RPMI7951 (cell line): ENCODE measurements around the gene SLC45A3. TPM values are rescaled to one million over a fixed set of nuclear protein-coding genes. Genes with fewer than 3 reads are reported as not detected.
"Not testable (repeated sequence)": the region's sequence is repeated elsewhere in the genome, so short reads cannot be mapped to it uniquely, and the experiment has no call there.

Source experiments
- DNase-seq: peaks from one replicate; pipeline ENCODE4 v3.0.0-alpha.2; 2012; ENCODE audit warnings: low read depth
- total RNA-seq: library from RNA; depleted of rRNA; stranded (reverse); fragments of >200 nt; shearing (Covaris generic); gene quantifications from 2 replicates; pipeline ENCODE4 v1.2.3, GENCODE V29; 2014

Gene SLC45A3
- total RNA-seq, 1 experiment from 2014 or later = 4.4 TPM

DNA sequence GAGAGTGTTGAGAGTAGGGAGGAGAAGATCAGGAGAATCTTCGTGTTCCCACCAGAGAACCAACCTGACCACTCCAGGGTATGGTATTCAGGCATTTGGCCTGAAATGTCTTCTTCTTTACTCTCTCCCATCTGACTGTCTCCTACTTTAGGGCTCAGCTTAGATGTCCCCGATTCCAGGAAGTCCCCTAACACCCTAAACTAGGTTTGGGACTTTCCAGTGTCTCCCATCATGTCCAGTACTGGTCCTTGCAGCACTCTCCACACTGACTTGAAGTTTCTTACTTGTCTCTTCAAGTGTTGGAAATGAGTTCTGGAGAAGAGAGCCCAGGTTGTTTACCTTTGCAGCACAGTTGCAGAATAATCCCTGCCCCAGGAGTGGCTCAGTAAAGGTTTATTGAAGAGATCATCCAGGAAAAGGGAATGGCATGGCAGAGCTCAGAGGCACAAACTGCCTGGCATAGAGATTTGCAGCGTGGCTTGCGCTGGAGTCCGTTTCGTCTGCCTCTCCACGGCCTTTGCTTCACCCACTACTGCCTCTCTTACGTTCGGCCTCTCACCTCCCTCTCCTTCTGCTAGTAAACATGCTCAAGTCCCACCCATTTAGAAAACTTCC, 42.3 kb downstream of the SLC45A3 start:
- DNase-seq = no peak

GRCh38 chr1:205636732-205637131, 43.6 kb downstream of the SLC45A3 start:
- no peak for DNase-seq

- DNase-seq = not testable (repeated sequence)
Measured at GRCh38 chr1:205636138-205636530, 44.2 kb downstream of the SLC45A3 start.

- peak; percentile 75 for DNase-seq
Measured at GRCh38 chr1:205633421-205633976, 46.8 kb downstream of the SLC45A3 start.

GRCh38 chr1:205632669-205633169, 47.6 kb downstream of the SLC45A3 start:
- no peak for DNase-seq

GRCh38 chr1:205631768-205632668, 48.3 kb downstream of the SLC45A3 start, which contains the start of gene ELK4:
TSS of gene ELK4 (minus strand) at chr1:205632011. CDS start at chr1:205623882, 8,129 bp downstream.
- peak; percentile 96 for DNase-seq

- DNase-seq = peak; percentile 80
Measured at GRCh38 chr1:205631010-205631767, 49.1 kb downstream of the SLC45A3 start.

DNA sequence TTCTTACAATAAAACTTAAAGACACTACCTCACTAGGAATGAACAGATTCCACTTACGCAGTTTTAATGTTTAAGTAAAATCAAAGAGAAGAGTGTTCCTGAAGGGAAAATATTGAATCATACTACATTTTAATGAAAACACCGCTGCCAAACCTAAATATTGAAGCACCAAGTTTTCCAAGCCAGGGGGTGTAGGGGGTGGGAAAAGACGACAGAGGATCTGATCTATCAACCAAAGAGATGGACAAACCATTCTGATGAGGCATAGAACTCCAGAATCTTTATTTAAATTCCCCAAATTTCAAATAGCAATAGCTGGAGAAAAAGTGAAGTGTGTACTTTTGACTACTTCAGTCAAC, 49.7 kb downstream of the SLC45A3 start:
- no peak for DNase-seq

DNA sequence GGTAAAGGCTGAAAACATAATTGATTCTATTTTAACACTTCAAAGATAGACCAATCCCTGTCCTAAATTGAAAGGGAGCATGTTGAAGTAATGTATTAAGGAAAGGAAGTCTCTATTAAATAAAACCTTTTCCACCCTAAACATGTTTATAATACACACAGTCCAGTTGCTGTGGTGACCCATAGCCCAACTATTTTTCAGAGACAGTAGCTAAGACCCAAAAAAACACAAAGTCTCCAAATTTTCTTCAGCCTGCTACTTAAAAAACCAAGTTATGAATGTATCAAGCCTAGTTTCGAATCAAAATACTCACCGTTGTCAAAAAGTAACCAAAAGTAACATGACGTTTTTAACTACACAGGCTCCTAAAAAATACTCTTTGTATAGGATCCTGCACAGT, 50.1 kb downstream of the SLC45A3 start:
- DNase-seq = peak; percentile 27

DNA sequence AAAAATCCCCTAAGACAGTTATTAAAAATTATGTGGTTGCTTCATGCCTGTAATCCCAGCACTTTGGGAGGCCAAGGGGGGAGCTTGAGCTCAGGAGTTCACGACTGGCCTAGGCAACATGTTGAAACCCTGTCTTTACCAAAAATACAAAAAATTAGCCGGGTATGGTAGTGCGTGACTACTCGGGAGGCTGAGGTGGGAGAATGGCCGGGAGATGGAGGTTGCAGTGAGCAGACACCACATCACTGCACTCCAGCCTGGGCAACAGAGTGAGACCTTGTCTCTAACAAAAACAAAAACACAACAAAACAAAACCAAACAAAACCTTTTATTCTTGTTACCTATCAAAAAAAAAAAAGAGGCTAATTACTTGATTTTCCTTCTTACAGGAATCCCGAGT, 50.6 kb downstream of the SLC45A3 start:
- no peak for DNase-seq

GRCh38 chr1:205627956-205628355, 52.4 kb downstream of the SLC45A3 start:
- DNase-seq = no peak

- DNase-seq = no peak
Measured at GRCh38 chr1:205626216-205626615, 54.1 kb downstream of the SLC45A3 start.

- no peak for DNase-seq
Measured at GRCh38 chr1:205623646-205624045, 56.7 kb downstream of the SLC45A3 start.

- no peak for DNase-seq
Measured at GRCh38 chr1:205620269-205620668, 60.0 kb downstream of the SLC45A3 start.

- no peak for DNase-seq
Measured at GRCh38 chr1:205619376-205619775, 60.9 kb downstream of the SLC45A3 start.

DNA sequence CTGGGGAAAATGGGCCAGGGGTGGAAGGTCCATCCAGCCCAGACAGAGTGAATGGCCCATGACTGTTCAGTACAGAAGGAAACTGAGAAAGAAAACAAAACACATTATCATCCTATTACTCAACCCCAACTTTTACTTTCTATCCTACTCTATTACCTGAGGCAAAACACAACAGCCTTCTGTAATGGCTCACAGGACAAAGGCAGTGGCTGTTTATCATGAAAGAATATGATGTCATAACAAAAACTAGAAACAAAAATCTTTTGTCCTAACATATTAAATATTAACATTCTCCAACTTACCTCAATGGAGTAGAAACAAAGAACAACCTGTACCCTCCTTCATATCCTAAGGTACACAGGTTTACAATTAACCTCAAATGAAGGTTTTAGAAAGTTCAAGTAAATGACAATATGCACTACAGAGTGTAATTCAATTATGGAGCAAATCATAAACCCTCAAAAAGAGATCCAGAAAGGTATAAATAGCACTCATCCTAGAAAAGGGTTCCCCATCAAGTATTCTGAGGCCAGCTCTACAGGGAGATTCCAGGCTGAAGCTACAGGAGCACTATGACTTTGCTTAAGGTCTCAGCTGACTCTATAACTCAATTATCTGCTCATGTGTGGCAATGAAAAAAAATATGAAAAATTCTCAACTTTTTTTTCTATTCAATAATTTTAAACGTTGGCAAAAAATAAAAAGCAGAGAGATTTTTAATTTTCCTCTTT, 63.6 kb downstream of the SLC45A3 start:
- no peak for DNase-seq

DNA sequence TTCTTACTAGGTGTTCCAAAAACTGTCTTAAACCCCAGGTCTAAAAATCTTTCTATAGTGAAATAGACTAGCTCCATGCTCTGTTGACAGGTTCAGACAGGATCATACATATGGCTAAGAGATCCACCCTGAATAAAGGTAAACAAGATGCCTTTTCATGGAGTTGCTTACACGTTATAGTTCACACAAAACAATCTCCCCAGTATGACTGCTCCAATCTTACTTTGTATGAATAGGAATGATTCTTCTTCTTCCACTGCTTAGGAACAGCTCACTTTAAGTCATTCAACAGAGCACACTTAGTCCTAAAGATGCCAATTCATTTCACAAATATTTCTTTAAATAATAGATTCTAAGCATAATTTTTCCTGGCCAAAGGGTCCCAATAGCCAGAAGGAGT, 64.5 kb downstream of the SLC45A3 start:
- no peak for DNase-seq

DNA sequence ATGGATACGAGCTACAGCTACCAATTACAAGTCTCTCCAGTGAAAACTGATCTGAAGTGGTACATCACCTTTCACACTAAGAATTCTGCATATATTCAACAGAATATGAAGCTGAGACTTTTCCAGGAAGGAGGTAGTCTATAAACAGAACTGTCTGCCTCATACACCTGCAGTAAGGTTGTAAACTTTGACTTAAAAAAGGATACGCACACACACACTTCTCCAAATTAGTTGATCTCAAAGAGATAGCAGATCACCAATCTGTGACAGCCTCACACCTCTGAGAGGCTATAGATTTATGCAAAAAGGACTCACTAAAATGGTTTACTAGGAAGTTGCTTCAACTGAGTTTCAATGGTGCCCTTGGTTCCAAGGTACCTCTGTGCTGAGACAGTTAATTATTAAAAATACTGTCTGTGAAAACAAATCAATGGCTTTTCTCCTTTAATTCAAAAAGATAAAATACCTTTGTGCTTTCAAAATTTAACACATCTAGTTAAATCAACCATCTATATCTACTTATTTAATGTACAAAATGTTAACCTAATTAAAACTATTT, 66.4 kb downstream of the SLC45A3 start:
- DNase-seq = no peak

- no peak for DNase-seq
Measured at GRCh38 chr1:205612556-205612955, 67.8 kb downstream of the SLC45A3 start.

GRCh38 chr1:205612104-205612503, 68.2 kb downstream of the SLC45A3 start:
- DNase-seq = no peak
